GM12878 (cell line): ENCODE measurements around the gene TANC1. TPM values are rescaled to one million over a fixed set of nuclear protein-coding genes. Genes with fewer than 3 reads are reported as not detected.

Experiments used
- ATAC-seq: fragments of 200-7000 bp; cut with Tn5 transposase; 3 replicates; pipeline ENCODE4 v1.9.1; 2020; ENCODE audit warnings: mild to moderate bottlenecking, moderate library complexity
- BruUV-seq: library from RNA; stranded (reverse); fragments of 400-500 nt; replicated peaks from 2 replicates; lab custom pipeline; 2021; lab: Mats Ljungman, UMichigan
- CTCF ChIA-PET: fragments of 300-600 bp; sonication (Branson Sonifier 250); formaldehyde crosslinking; extraction: SDS; loops from one replicate; lab custom pipeline; 2021; ENCODE audit warnings: inconsistent platforms; lab: Yijun Ruan, JAX
- POLR2A ChIA-PET: fragments of 350-600 bp; formaldehyde crosslinking; extraction: SDS; loops from one replicate; lab custom pipeline; 2021; ENCODE audit warnings: inconsistent platforms; lab: Charles Lee
- RAD21 ChIA-PET: fragments of 300-600 bp; sonication (Branson Sonifier 250); formaldehyde crosslinking; loops from one replicate; lab custom pipeline; 2023; ENCODE audit warnings: antibody characterized with exemption; ENCODE audit not compliant: unreplicated experiment; lab: Charles Lee
- SMC1A ChIA-PET: fragments of 300-600 bp; sonication (Branson Sonifier 250); formaldehyde crosslinking; loops from one replicate; lab custom pipeline; 2023; ENCODE audit not compliant: unreplicated experiment, uncharacterized antibody; lab: Charles Lee
- DNase-seq: peaks from one replicate; pipeline ENCODE4 v3.0.0-alpha.2; 2011; ENCODE audit warnings: low read depth, low spot score
- FAIRE-seq: peaks from 3 replicates; lab custom pipeline; 2011; peaks lifted over from hg19 to GRCh38; lab: Jason Lieb, UNC
- H2AFZ ChIP-seq: 2 replicates; pipeline ENCODE4 v1.6.0; 2011; ENCODE audit warnings: low read depth, low read length, control low read depth; ENCODE audit not compliant: control insufficient read depth
- H3K27ac ChIP-seq: 2 replicates; pipeline ENCODE4 v1.5.1; 2011; ENCODE audit warnings: control low read depth; ENCODE audit not compliant: control insufficient read depth, insufficient read depth
- H3K27me3 ChIP-seq, 2 experiments: replicated peaks in 1 of 2; 2 replicates each; pipeline versions ENCODE4 v1.6.0 to v1.6.1; 2011; ENCODE audit warnings: low read length in 1 of 2; ENCODE audit not compliant: control insufficient read depth in 2 of 2, insufficient read depth in 2 of 2
- H3K36me3 ChIP-seq, 2 experiments: 2 replicates each; pipeline ENCODE4 v1.5.1; 2011; ENCODE audit warnings: low read length in 1 of 2; ENCODE audit not compliant: control insufficient read depth in 2 of 2, insufficient read depth in 2 of 2
- H3K4me1 ChIP-seq: 2 replicates; pipeline ENCODE4 v1.6.1; 2011; ENCODE audit warnings: mild to moderate bottlenecking, low read length, moderate library complexity, mixed read lengths; ENCODE audit not compliant: control insufficient read depth, insufficient read depth
- H3K4me2 ChIP-seq: 2 replicates; pipeline ENCODE4 v1.6.0; 2011; ENCODE audit warnings: control low read depth; ENCODE audit not compliant: control insufficient read depth, insufficient read depth
- H3K4me3 ChIP-seq: fragments of 200-600 bp; sonication (generic); 2 replicates; pipeline ENCODE4 v1.5.1; 2016
- H3K79me2 ChIP-seq: 2 replicates; pipeline ENCODE4 v1.6.0; 2011; ENCODE audit warnings: low read length; ENCODE audit not compliant: control insufficient read depth, insufficient read depth
- H3K9ac ChIP-seq: 2 replicates; pipeline ENCODE4 v1.8.0; 2011; ENCODE audit warnings: low read length, control low read depth, mixed read lengths; ENCODE audit not compliant: control insufficient read depth, insufficient read depth
- H3K9me3 ChIP-seq: replicated peaks from 3 replicates; pipeline ENCODE4 v1.5.1; 2011; ENCODE audit warnings: mild to moderate bottlenecking, low read length; ENCODE audit not compliant: control insufficient read depth, insufficient read depth
- H4K20me1 ChIP-seq: 2 replicates; pipeline ENCODE4 v1.6.0; 2011; ENCODE audit not compliant: control insufficient read depth, insufficient read depth
- BRCA1 ChIP-seq: IDR thresholded peaks from 2 replicates; pipeline ENCODE4 v1.6.1; 2011; ENCODE audit warnings: low read depth, low read length, improper control_type of control experiment
- GABPA ChIP-seq: IDR thresholded peaks from 2 replicates; pipeline ENCODE4 v1.6.1; 2014; ENCODE audit warnings: antibody characterized with exemption, low read depth, mild to moderate bottlenecking, inconsistent platforms
- HSF1 ChIP-seq: fragments of 150-350 bp; IDR thresholded peaks from 2 replicates; pipeline ENCODE4 v1.6.1; 2014; ENCODE audit warnings: mild to moderate bottlenecking, low read depth, low read length
- PAX8 ChIP-seq: fragments of 450-650 bp; IDR thresholded peaks from 2 replicates; pipeline ENCODE4 v1.6.1; 2017; ENCODE audit warnings: mild to moderate bottlenecking, moderate library complexity
- SUZ12 ChIP-seq: fragments of 200-600 bp; sonication (generic); IDR thresholded peaks from one replicate; pipeline ENCODE4 v1.6.1; 2018; ENCODE audit warnings: antibody characterized with exemption, mild to moderate bottlenecking; ENCODE audit not compliant: unreplicated experiment
- WGBS: methylation state at CpG from one replicate; pipeline ENCODE4 v1.1.6; 2016; ENCODE audit warnings: low lambda C conversion rate; ENCODE audit not compliant: insufficient replicate concordance, insufficient coverage; ENCODE audit errors: missing lambda C conversion rate; 5-methylcytosine and 5-hydroxymethylcytosine counted together
- in situ Hi-C: fragments of 300-500 bp; cut with MboI; formaldehyde crosslinking; loops from 9 replicates; pipeline ENCODE4 v1.14.3; 2018; ENCODE audit warnings: mixed read lengths
- intact Hi-C: fragments of 100-400 bp; cut with micrococcal nuclease; formaldehyde crosslinking; loops from one replicate; pipeline ENCODE4 v1.14.2; 2022; ENCODE audit not compliant: unreplicated experiment
- polyA plus RNA-seq, 11 experiments: library from polyadenylated mRNA; depleted of rRNA in 4 of 11; unstranded in 6 of 11; stranded (reverse) in 5 of 11; fragments of >200 nt; fragmentation: Nextera tagmentation in 4 of 11; fragmentation: Illumina TruSeq in 1 of 11; extraction: Ambion mirVana in 4 of 11; extraction: Trizol in 1 of 11; gene quantifications; 1 replicate in 1 of 11; 2 replicates in 10 of 11; pipeline versions ENCODE4 v1.2.1 to v1.2.3, GENCODE V29; 2011 to 2016; ENCODE audit warnings: inconsistent platforms in 2 of 11, missing spikeins in 2 of 11, low read depth in 1 of 11
- total RNA-seq, 4 experiments: library from RNA; depleted of rRNA in 3 of 4; stranded (reverse); fragments of >200 nt in 3 of 4; fragmentation: Illumina TruSeq in 1 of 4; extraction: Trizol in 1 of 4; gene quantifications; 2 replicates each; pipeline versions ENCODE4 v1.2.1 to v1.2.3, GENCODE V29; 2013 to 2021

The TANC1 gene
- total and polyA plus RNA-seq, 10 of the 15 experiments (the other 5 are each of a cell fraction or from before 2014, with no cell fraction given) = 0.05 to 5.0 (median 0.34) TPM

GRCh38 chr2:158969715-158970240 is 1.3 kb downstream of the TANC1 start:
- Histone ChIP-seq H3K27ac (no peak overlapping the region), H3K4me2 (peak overlapping the region; percentile 77), H3K36me3 (no peaks in the 10 kb centered on the region), H3K4me1 (no peaks in the 10 kb centered on the region), H4K20me1 (no peaks in the 10 kb centered on the region), H3K4me3 (peak overlapping the region; percentile 53; the same call in 1 of the 2 replicates), H3K9ac (peak overlapping the region; percentile 8; the same call in 1 of the 2 replicates), H3K27me3 (peaks cover 6 to 18% of the 10 kb centered on the region in 2 experiments), H3K79me2 (no peaks in the 10 kb centered on the region), H2AFZ (no peak overlapping the region; the same call in 1 of the 2 replicates), H3K9me3 (no peaks in the 10 kb centered on the region)
- no TSS peak for BruUV-seq
- 5% methylated on average over 25 of the region's 25 CpGs for WGBS
- no peak for FAIRE-seq
- intact Hi-C loops = no loop called here
- ChIA-PET CTCF (no interaction called here), SMC1A (no interaction called here), RAD21 (no interaction called here), POLR2A (no interaction called here)
- in situ Hi-C loops = no loop called here
- no peak for DNase-seq
- no peak for TF ChIP-seq HSF1
- TF ChIP-seq BRCA1 = no peak
- TF ChIP-seq SUZ12 = peak; percentile 21
- no peak for ATAC-seq

- no peaks in the 10 kb centered on the region for H3K79me2 ChIP-seq
- H3K9ac ChIP-seq = no peak overlapping the region
- ATAC-seq (0 out of 3 replicates have a peak, but pooled peaks have one; percentile 6), FAIRE-seq (no peak), DNase-seq (no peak)
- WGBS = 35% methylated on average over 2 of the region's 3 CpGs
- ChIA-PET POLR2A (no interaction called here), SMC1A (interaction anchor here (0.6 kb wide), 1 partner anchor 166 kb away, joined by 4 read pairs; no protein-coding TSS in a partner anchor), RAD21 (no interaction called here), CTCF (no interaction called here)
- no peaks in the 10 kb centered on the region for H3K36me3 ChIP-seq
- TF ChIP-seq PAX8 (no peak), GABPA (0 out of 2 replicates have a peak, but pooled peaks have one; percentile 6)
- intact Hi-C loops (no loop called here), in situ Hi-C loops (no loop called here)
- no peak overlapping the region for H3K27ac ChIP-seq
- no TSS peak for BruUV-seq
- H3K4me2 ChIP-seq = peak overlapping the region; percentile 77; the same call in 1 of the 2 replicates
- peak overlapping the region; percentile 53; the same call in 1 of the 2 replicates for H3K4me3 ChIP-seq
- H3K9me3 ChIP-seq = no peaks in the 10 kb centered on the region
- peaks cover 6 to 18% of the 10 kb centered on the region in 2 experiments for H3K27me3 ChIP-seq
- H2AFZ ChIP-seq = no peak overlapping the region
- H3K4me1 ChIP-seq = no peaks in the 10 kb centered on the region
- H4K20me1 ChIP-seq = no peaks in the 10 kb centered on the region
Observed at GRCh38 chr2:158970241-158970751, 1.9 kb downstream of the TANC1 start.
